HepG2 (cell line): ENCODE results near the gene PEX11A. TPM values are rescaled to one million over a fixed set of nuclear protein-coding genes. Genes with fewer than 3 reads are reported as not detected.

Source experiments
- MAFG ChIP-seq: sonication (generic); formaldehyde crosslinking; IDR thresholded peaks from 2 replicates; pipeline ENCODE4 v1.5.1; 2020; ENCODE audit warnings: mild to moderate bottlenecking, missing genetic modification reagents
- ZNF20 ChIP-seq: sonication (generic); formaldehyde crosslinking; IDR thresholded peaks from 2 replicates; pipeline ENCODE4 v1.4.0; 2020; ENCODE audit warnings: mild to moderate bottlenecking, moderate library complexity, missing genetic modification reagents
- polyA plus RNA-seq, 8 experiments: library from polyadenylated mRNA; depleted of rRNA in 3 of 8; stranded (reverse) in 7 of 8; unstranded in 1 of 8; fragments of >200 nt; fragmentation: Illumina TruSeq in 4 of 8; extraction: Trizol in 4 of 8; gene quantifications; 2 replicates each; pipeline versions ENCODE4 v1.2.1 to v1.2.3, GENCODE V29; 2011 to 2016; ENCODE audit warnings: low read depth in 4 of 8, missing spikeins in 1 of 8, mixed read lengths in 1 of 8; ENCODE audit not compliant: insufficient read depth in 1 of 8
- total RNA-seq, 5 experiments: library from RNA; depleted of rRNA; stranded (reverse); fragments of >200 nt; fragmentation: Illumina TruSeq; extraction: Trizol; gene quantifications; 2 replicates each; pipeline ENCODE4 v1.2.3, GENCODE V29; 2016; ENCODE audit warnings: low read depth in 1 of 5
- TF ChIP-seq, protein P1 (sequence below): sonication (generic); formaldehyde crosslinking; conservative IDR thresholded peaks from 2 replicates; pipeline ENCODE4 v1.4.0; 2020; ENCODE audit warnings: mild to moderate bottlenecking, missing genetic modification reagents, moderate library complexity
- TF ChIP-seq, protein P2 (sequence below), 2 experiments: fragments of 450-650 bp in 1 of 2; sonication (generic) in 1 of 2; formaldehyde crosslinking in 1 of 2; IDR thresholded peaks; 2 replicates each; pipeline versions ENCODE4 v1.6.1 to v1.8.0; 2016 to 2022; ENCODE audit warnings: antibody characterized with exemption in 1 of 2, mild to moderate bottlenecking in 1 of 2, missing genetic modification reagents in 1 of 2
- TF ChIP-seq, protein P3 (sequence below): IDR thresholded peaks from 2 replicates; pipeline ENCODE4 v1.6.1; 2018; ENCODE audit warnings: missing genetic modification reagents, mild to moderate bottlenecking, missing compliant biosample characterization
- TF ChIP-seq, protein P4 (sequence below): IDR thresholded peaks from 2 replicates; pipeline ENCODE4 v1.6.1; 2016; ENCODE audit warnings: missing biosample characterization, missing genetic modification reagents, low read depth
- TF ChIP-seq, protein P5 (sequence below): sonication (generic); formaldehyde crosslinking; IDR thresholded peaks from 2 replicates; pipeline ENCODE4 v1.8.1; 2023; ENCODE audit warnings: mild to moderate bottlenecking, moderate library complexity, missing genetic modification reagents

PEX11A gene
- total and polyA plus RNA-seq, 2 of the 13 experiments (the other 11 are each of a cell fraction or from before 2014, with no cell fraction given): 9.9 to 15.1 TPM

DNA sequence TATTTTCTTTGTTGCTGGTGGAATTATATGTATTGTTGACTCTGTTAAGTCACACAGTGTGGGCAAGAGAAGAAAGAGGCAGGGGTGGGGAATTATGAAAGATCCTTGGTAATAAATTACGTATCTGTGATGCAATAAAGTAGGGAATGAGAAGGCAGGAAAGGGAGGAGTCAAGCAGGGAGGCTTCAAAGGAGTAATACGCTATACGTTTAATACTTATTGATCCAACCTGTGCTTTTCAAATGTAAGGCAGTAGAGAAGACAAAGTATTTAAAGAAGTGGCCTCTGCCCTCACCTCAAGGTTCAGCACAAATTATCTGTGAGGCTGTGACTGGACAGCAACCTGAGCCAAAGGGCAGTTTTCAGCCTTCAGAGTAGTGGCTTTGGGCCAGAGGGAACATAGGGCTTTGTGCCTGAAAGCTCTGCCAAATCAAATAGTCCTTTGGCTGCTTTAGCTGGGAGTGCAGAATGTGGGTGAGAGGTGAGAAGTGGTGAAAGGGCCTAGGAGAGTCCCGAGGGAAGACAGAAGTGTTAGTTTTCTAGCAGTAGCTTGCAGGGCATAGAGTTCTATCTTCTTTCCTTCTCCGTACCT, 10.2 kb downstream of the PEX11A start (continued):
- TF ChIP-seq, protein P1, sequence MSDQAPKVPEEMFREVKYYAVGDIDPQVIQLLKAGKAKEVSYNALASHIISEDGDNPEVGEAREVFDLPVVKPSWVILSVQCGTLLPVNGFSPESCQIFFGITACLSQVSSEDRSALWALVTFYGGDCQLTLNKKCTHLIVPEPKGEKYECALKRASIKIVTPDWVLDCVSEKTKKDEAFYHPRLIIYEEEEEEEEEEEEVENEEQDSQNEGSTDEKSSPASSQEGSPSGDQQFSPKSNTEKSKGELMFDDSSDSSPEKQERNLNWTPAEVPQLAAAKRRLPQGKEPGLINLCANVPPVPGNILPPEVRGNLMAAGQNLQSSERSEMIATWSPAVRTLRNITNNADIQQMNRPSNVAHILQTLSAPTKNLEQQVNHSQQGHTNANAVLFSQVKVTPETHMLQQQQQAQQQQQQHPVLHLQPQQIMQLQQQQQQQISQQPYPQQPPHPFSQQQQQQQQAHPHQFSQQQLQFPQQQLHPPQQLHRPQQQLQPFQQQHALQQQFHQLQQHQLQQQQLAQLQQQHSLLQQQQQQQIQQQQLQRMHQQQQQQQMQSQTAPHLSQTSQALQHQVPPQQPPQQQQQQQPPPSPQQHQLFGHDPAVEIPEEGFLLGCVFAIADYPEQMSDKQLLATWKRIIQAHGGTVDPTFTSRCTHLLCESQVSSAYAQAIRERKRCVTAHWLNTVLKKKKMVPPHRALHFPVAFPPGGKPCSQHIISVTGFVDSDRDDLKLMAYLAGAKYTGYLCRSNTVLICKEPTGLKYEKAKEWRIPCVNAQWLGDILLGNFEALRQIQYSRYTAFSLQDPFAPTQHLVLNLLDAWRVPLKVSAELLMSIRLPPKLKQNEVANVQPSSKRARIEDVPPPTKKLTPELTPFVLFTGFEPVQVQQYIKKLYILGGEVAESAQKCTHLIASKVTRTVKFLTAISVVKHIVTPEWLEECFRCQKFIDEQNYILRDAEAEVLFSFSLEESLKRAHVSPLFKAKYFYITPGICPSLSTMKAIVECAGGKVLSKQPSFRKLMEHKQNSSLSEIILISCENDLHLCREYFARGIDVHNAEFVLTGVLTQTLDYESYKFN (CRISPR knock-in tag): peak; percentile 92
- TF ChIP-seq MAFG (CRISPR knock-in tag) (no peak), ZNF20 (no peak)
- TF ChIP-seq, protein P2, sequence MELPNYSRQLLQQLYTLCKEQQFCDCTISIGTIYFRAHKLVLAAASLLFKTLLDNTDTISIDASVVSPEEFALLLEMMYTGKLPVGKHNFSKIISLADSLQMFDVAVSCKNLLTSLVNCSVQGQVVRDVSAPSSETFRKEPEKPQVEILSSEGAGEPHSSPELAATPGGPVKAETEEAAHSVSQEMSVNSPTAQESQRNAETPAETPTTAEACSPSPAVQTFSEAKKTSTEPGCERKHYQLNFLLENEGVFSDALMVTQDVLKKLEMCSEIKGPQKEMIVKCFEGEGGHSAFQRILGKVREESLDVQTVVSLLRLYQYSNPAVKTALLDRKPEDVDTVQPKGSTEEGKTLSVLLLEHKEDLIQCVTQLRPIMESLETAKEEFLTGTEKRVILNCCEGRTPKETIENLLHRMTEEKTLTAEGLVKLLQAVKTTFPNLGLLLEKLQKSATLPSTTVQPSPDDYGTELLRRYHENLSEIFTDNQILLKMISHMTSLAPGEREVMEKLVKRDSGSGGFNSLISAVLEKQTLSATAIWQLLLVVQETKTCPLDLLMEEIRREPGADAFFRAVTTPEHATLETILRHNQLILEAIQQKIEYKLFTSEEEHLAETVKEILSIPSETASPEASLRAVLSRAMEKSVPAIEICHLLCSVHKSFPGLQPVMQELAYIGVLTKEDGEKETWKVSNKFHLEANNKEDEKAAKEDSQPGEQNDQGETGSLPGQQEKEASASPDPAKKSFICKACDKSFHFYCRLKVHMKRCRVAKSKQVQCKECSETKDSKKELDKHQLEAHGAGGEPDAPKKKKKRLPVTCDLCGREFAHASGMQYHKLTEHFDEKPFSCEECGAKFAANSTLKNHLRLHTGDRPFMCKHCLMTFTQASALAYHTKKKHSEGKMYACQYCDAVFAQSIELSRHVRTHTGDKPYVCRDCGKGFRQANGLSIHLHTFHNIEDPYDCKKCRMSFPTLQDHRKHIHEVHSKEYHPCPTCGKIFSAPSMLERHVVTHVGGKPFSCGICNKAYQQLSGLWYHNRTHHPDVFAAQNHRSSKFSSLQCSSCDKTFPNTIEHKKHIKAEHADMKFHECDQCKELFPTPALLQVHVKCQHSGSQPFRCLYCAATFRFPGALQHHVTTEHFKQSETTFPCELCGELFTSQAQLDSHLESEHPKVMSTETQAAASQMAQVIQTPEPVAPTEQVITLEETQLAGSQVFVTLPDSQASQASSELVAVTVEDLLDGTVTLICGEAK (IDR thresholded peaks at IDR 0.05): no peak
- TF ChIP-seq, protein P2 (CRISPR knock-in tag; IDR thresholded peaks at IDR 0.05): no peak
- TF ChIP-seq, protein P3, sequence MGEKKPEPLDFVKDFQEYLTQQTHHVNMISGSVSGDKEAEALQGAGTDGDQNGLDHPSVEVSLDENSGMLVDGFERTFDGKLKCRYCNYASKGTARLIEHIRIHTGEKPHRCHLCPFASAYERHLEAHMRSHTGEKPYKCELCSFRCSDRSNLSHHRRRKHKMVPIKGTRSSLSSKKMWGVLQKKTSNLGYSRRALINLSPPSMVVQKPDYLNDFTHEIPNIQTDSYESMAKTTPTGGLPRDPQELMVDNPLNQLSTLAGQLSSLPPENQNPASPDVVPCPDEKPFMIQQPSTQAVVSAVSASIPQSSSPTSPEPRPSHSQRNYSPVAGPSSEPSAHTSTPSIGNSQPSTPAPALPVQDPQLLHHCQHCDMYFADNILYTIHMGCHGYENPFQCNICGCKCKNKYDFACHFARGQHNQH: 0 out of 2 replicates have a peak, but pooled peaks have one; percentile 44
- TF ChIP-seq, protein P4, sequence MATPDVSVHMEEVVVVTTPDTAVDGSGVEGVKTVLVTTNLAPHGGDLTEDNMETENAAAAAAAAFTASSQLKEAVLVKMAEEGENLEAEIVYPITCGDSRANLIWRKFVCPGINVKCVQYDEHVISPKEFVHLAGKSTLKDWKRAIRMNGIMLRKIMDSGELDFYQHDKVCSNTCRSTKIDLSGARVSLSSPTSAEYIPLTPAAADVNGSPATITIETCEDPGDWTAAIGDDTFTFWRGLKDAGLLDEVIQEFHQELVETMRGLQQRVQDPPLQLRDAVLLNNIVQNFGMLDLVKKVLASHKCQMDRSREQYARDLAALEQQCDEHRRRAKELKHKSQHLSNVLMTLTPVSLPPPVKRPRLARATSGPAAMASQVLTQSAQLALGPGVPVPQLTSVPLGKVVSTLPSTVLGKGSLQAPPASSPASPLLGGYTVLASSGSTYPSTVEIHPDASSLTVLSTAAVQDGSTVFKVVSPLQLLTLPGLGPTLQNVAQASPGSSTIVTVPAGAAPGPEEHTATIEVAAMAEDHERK (CRISPR knock-in tag): no peak
- TF ChIP-seq, protein P5, sequence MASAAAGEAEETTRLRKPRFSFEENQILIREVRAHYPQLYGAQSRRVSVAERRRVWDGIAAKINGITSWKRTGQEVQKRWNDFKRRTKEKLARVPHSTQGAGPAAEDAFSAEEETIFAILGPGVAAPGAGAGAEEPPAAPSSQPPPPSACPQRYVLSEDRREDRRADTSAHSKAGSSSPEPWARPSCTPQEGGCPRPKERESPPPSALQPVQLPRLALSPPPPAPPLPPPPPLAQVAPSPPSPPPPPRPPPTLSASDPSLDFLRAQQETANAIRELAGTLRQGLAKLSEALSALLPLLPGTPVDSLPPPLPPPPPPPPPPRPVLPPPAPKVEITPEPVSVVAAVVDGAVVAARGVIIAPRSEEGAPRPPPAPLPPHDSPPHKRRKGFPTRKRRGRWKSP: no peak
